Ishikawa (cell line): ENCODE data around the gene CFAP45.

ENCODE experiments used
- CREB1 ChIP-seq: IDR thresholded peaks from 2 replicates; pipeline ENCODE4 v1.6.1; 2012; ENCODE audit warnings: low read depth
- EP300 ChIP-seq: IDR thresholded peaks from 2 replicates; pipeline ENCODE4 v1.6.1; 2012; ENCODE audit warnings: borderline replicate concordance
- MAX ChIP-seq: IDR thresholded peaks from 2 replicates; pipeline ENCODE4 v1.6.1; 2012
- REST ChIP-seq: IDR thresholded peaks from 2 replicates; pipeline ENCODE4 v1.6.1; 2012; ENCODE audit warnings: low read depth, mild to moderate bottlenecking
- TAF1 ChIP-seq: IDR thresholded peaks from 2 replicates; pipeline ENCODE4 v1.6.1; 2012; ENCODE audit warnings: low read depth, mild to moderate bottlenecking
- ZBTB7A ChIP-seq: IDR thresholded peaks from 2 replicates; pipeline ENCODE4 v1.6.1; 2012; ENCODE audit warnings: low read depth

GRCh38 chr1:159938211-159938852, 38.4 kb upstream of the CFAP45 start:
- TF ChIP-seq REST: no peak
- TF ChIP-seq TAF1: no peak
- TF ChIP-seq CREB1: no peak
- no peak for TF ChIP-seq MAX
- TF ChIP-seq EP300: no peak
- TF ChIP-seq ZBTB7A: no peak
